HG03025 (cell line): ENCODE data around the gene GNA14.

ENCODE experiments used
- ATAC-seq: cut with Tn5 transposase; IDR thresholded peaks from one replicate; pipeline ENCODE4 v1.9.1; 2021; ENCODE audit warnings: mild to moderate bottlenecking, moderate library complexity; ENCODE audit not compliant: unreplicated experiment, low FRiP score

The GNA14 gene

DNA sequence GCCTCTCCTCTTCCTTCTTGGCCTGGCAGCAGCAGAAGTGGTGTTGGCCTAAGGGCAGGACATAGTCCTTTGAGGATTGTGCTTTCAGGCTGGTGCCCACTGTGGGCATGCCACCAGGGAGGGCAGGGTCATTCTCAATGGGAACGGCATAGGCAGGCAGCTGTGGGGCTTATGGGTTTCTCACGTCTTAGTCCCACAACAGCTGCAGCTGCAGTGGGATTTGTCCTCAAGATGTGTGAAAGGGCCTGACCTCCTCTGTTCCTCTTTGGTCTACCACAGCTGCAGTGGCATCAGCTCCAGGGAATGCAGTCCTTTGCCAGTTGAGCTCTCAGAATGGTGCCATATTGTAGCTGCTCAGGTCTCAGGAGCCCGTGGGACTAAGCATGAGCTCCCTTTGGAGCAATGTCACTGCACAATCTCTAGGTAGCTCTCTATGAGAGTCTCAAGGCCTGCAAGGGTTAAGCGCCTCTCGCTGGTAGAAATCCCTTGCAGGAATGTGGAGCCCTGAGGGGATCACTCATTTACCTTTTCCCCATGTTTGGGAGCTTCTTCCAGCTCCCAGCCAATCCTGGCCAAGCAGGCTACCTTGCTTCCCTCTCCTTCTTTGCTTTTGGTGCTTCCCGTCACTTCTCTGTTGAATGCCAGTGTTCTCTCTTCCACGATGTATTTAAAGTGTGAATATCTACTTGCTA is 104.8 kb downstream of the GNA14 start:
- ATAC-seq = no peak

DNA sequence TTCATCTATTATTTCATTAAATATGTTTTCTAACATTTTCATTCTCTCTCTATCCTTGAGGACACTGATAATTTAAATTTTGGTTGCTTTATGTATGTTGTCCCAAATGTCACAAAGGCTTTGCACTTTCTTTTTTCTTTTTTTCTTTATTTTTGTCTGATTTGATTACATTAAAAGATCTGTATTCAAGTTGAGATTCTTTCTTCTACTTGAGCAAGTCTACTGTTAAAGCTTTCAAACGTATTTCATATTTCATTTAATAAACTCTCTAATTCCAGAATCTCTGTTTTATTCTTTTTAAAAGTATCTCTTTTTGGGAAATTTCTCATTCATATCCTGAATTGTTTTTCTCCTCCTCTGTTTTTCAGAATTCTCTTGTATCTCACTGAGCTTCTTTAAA is 106.5 kb downstream of the GNA14 start:
- no peak for ATAC-seq

GRCh38 chr9:77541055-77541454 is 107.1 kb downstream of the GNA14 start:
- ATAC-seq = no peak

GRCh38 chr9:77534376-77535057 is 113.6 kb downstream of the GNA14 start:
- no peak for ATAC-seq

GRCh38 chr9:77533671-77534070 is 114.5 kb downstream of the GNA14 start:
- ATAC-seq = no peak

GRCh38 chr9:77532607-77533006 is 115.5 kb downstream of the GNA14 start:
- ATAC-seq = no peak

GRCh38 chr9:77531400-77531799 is 116.7 kb downstream of the GNA14 start:
- no peak for ATAC-seq

- no peak for ATAC-seq
Observed at GRCh38 chr9:77523891-77524290, 124.2 kb downstream of the GNA14 start.

- no peak for ATAC-seq
Observed at GRCh38 chr9:77521091-77521490, 127.0 kb downstream of the GNA14 start.

DNA sequence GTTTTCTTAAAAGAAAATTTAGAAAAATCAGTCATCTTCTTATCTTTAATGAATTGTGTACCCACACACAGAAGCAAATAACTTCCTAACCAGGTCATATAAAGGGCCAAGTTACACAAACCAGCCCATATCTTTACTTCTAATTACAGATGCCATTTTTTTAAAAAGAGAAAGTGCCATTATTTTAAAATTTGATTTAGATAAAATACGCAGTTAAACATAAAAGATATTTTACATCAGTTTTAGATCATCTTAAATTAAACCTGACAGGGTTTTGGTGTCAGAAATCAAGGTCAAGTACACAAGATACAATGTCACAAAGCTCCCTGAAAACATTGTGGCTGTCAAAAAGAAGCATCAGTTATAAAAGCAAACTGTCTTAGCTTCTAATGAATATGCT is 129.4 kb downstream of the GNA14 start:
- no peak for ATAC-seq

DNA sequence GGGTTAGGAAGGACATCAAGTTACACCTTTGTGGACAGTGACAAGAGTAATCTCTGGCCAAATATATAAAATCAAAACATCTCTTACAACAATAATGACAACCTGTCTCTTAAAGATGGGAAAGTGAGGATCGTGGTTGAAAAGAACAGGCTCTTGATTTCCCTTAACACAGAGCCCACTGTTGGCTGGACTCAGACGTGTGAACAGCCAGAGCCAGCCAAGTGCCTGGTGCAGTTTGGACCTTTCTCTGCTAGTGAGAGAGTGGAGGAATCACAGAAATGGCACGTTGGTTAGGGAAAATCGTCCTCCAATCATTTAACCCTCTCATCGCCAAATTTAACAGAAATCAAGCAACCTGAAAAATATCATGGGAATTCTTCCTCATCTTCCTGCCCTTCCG is 131.3 kb downstream of the GNA14 start:
- no peak for ATAC-seq

GRCh38 chr9:77514886-77515711 is 133.0 kb downstream of the GNA14 start:
- no peak for ATAC-seq

DNA sequence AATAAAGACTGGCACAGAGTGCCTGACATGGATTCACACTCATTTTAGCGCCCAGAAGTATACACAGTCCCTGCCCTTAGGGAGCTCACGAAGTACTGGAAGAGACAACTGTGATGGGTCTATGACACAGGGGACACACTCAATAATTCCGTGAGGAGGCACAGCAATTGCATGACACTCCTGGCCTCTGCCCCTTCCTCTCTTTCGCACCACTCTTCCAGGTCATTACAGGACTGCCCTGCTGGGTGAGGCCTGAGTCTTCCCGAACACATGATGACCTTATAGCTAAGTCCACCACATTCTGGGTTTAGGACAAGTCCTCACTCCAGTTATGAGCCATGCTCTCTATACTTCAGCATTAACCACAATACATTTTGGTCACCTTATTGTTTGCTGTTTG is 134.7 kb downstream of the GNA14 start:
- no peak for ATAC-seq

- no peak for ATAC-seq
Observed at GRCh38 chr9:77512876-77513275, 135.2 kb downstream of the GNA14 start.

DNA sequence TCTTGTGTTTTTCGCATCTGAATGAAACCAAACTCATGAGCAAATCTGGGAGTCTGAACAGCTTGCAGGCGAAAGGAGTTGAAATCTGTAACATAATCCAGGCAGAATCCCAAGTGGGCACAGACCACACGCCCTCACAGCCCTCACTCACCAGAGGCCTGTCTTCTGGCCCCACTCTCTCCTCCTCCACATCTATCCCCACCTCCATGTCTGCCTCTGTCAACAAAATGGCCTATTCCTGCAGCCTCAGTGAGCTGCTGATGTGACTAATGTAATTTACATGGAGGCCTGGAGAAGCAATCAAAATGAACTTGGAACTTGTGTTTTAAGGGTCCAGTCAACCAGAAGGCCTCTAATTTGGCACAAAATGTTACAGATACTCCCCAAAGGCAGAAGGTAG is 136.6 kb downstream of the GNA14 start:
- no peak for ATAC-seq

DNA sequence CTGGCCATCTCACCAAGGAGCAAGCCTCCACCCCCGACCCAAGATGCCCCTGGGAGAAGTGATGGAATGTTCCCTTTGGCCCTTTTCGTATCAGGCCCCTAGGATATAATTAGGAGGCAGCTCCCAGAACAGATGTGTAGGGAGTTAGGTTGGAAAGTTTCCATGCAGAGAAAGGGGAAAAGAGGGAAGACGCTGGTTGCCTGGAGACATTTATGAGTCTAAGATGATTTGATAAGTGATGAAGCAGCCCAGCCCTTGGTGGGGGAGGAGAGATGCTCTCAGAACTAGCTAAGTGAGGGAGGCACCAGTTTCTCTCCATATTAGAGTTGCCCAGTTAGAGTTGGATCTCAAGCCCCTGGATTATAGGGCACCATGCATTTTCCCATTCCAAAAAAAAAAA is 137.5 kb downstream of the GNA14 start:
- no peak for ATAC-seq

GRCh38 chr9:77508396-77508795 is 139.7 kb downstream of the GNA14 start:
- ATAC-seq = no peak

DNA sequence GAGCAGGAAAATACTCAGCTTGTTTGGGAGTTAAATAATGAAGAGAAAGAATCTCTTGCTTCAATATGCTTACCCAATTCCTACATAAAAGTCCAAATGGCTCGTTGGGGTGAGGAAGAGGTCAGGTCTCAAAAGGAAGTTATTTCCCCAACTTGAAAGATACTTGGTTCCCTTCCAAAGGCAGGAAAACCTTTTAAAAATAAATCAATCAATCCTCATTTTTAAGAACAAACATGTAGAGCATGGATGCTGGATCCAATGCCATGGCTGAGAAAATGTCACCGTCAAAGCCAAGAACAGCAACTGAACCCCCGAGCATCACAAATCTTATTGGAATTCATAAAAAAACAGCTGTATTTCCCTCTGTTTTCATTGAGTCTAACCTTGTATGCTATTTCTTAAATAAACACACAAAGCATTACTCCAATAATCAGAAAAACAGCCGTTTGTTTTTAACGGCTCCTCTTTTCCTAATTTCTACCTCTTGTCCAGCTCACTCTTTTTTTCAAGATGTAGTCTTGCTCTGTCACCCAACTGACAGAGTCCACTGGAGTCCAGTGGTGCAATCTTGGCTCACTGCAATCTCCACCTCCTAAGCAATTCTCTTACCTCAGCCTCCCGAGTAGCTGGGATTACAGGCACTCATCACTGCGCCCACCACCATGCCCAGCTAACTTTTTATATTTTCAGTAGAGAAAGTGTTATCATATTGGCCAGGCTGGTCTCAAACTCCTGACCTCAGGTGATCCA is 140.7 kb downstream of the GNA14 start:
- no peak for ATAC-seq

- no peak for ATAC-seq
Observed at GRCh38 chr9:77505232-77505631, 142.9 kb downstream of the GNA14 start.

DNA sequence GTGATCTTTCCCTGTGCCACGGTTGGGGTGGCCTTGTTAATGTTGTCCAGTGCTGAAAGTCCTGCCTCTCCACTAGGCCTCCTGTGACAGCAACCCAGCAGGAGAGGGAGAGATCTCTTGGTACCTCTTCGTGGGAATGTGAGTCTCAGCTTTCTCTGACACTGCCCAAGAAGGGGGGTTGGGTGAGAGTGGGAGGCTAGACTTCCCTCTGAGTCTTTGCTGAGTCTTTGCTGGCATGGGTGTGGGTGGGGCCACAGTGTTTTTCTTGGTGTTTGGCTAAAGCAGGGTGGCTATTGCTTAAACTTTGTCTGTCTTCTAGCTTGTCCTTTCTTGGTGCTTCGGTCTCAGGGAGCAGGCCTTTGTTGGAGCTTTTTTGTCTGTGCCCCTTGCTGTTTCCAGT is 145.6 kb downstream of the GNA14 start:
- no peak for ATAC-seq

- ATAC-seq = no peak
Observed at GRCh38 chr9:77498891-77499290, 149.2 kb downstream of the GNA14 start.
